Measurements from ENCODE around the gene GNAO1.

Gene GNAO1

DNA sequence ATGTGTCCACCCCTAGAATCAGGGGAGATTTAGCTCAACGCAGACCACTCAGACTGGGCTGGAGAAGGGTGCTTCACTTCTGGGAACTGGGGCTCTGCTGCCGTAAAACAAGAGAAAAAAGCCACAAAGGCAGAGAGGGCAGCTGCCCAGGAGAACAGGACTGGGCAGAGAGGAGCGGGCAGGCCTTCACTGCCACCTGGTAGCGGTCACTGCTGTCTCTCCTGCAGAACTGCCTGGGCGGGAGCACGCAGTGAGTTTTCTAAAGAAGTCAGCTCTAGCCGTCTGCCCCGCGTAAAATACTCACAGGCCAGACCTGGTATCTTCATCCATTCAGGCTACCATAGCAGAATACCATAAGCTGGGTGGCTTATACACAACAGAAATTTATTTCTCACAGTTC lies 130.3 kb downstream of the GNAO1 start:
- H3K4me3 ChIP-seq (replicated peaks; ENCODE audit: insufficient read depth, low read length): no peak overlapping the region
- no peak for DNase-seq (ENCODE audit: low read depth in 1 of 2, low spot score in 1 of 2)
- TF ChIP-seq POLR2AphosphoS5 (IDR thresholded peaks at IDR 0.05; ENCODE audit: low read depth) (no peak), GABPA (IDR thresholded peaks at IDR 0.05; ENCODE audit: low read depth) (no peak), SPI1 (IDR thresholded peaks at IDR 0.05; ENCODE audit: borderline replicate concordance, low read depth) (no peak)
- TF ChIP-seq, protein P1, sequence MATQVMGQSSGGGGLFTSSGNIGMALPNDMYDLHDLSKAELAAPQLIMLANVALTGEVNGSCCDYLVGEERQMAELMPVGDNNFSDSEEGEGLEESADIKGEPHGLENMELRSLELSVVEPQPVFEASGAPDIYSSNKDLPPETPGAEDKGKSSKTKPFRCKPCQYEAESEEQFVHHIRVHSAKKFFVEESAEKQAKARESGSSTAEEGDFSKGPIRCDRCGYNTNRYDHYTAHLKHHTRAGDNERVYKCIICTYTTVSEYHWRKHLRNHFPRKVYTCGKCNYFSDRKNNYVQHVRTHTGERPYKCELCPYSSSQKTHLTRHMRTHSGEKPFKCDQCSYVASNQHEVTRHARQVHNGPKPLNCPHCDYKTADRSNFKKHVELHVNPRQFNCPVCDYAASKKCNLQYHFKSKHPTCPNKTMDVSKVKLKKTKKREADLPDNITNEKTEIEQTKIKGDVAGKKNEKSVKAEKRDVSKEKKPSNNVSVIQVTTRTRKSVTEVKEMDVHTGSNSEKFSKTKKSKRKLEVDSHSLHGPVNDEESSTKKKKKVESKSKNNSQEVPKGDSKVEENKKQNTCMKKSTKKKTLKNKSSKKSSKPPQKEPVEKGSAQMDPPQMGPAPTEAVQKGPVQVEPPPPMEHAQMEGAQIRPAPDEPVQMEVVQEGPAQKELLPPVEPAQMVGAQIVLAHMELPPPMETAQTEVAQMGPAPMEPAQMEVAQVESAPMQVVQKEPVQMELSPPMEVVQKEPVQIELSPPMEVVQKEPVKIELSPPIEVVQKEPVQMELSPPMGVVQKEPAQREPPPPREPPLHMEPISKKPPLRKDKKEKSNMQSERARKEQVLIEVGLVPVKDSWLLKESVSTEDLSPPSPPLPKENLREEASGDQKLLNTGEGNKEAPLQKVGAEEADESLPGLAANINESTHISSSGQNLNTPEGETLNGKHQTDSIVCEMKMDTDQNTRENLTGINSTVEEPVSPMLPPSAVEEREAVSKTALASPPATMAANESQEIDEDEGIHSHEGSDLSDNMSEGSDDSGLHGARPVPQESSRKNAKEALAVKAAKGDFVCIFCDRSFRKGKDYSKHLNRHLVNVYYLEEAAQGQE (IDR thresholded peaks at IDR 0.05; ENCODE audit: insufficient replicate concordance, low read depth): no peak
- TF ChIP-seq, protein P2, sequence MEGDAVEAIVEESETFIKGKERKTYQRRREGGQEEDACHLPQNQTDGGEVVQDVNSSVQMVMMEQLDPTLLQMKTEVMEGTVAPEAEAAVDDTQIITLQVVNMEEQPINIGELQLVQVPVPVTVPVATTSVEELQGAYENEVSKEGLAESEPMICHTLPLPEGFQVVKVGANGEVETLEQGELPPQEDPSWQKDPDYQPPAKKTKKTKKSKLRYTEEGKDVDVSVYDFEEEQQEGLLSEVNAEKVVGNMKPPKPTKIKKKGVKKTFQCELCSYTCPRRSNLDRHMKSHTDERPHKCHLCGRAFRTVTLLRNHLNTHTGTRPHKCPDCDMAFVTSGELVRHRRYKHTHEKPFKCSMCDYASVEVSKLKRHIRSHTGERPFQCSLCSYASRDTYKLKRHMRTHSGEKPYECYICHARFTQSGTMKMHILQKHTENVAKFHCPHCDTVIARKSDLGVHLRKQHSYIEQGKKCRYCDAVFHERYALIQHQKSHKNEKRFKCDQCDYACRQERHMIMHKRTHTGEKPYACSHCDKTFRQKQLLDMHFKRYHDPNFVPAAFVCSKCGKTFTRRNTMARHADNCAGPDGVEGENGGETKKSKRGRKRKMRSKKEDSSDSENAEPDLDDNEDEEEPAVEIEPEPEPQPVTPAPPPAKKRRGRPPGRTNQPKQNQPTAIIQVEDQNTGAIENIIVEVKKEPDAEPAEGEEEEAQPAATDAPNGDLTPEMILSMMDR (IDR thresholded peaks at IDR 0.05; ENCODE audit: insufficient read depth, low read length): no peak
- no peaks in the 10 kb centered on the region for H3K27me3 ChIP-seq (ENCODE audit: insufficient read depth, poor library complexity, severe bottlenecking)
- no peak overlapping the region for H3K27ac ChIP-seq (replicated peaks)

DNA sequence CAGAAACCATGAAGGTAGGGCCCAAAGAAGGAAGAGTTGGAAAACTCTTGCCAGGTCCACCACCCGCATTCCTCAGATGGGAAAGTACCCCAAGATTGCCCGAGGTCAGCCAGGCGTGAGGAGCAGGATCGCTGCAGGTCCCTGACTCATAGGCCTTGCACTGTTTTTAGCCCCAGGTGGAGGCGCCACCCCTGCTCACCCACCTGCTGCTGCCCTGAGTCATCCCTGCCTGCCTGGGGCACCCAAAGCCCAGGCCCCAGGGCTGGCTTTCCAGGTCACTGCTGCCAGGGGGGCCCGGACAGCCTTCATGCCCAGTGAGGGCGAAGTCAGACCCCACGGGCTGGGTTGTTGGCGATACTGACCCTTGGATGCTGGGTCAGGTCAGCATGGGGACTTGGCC lies 133.1 kb downstream of the GNAO1 start:
- DNase-seq (ENCODE audit: low read depth in 1 of 2, low spot score in 1 of 2): no peak
- Histone ChIP-seq H3K4me3 (replicated peaks; ENCODE audit: insufficient read depth, low read length) (no peak overlapping the region), H3K27me3 (ENCODE audit: insufficient read depth, poor library complexity, severe bottlenecking) (no peaks in the 10 kb centered on the region), H3K27ac (replicated peaks) (no peak overlapping the region)
- no peak for TF ChIP-seq SPI1 (IDR thresholded peaks at IDR 0.05; ENCODE audit: borderline replicate concordance, low read depth)
- TF ChIP-seq, protein P1 (IDR thresholded peaks at IDR 0.05; ENCODE audit: insufficient replicate concordance, low read depth): no peak
- no peak for TF ChIP-seq POLR2AphosphoS5 (IDR thresholded peaks at IDR 0.05; ENCODE audit: low read depth)
- TF ChIP-seq, protein P2 (IDR thresholded peaks at IDR 0.05; ENCODE audit: insufficient read depth, low read length): no peak
- no peak for TF ChIP-seq GABPA (IDR thresholded peaks at IDR 0.05; ENCODE audit: low read depth)

DNA sequence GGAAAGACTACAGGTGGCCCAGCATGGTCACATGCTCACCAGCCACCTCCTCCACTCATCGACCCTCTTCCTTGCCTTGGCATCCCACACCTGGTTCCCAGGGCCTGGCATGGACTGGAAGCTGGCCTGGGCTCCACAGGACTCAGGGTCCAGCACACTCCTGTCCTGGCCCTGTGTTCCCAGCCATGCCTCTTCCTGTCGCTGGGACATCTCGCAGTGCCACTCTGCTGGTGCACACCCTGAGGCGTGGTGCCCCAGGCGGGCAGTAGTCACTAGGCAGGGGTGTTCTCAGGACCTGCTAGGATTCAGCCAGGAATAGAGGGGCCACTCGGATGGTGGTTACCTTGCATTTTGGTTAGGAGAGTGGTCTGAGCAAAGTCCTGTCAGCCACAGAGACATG lies 134.7 kb downstream of the GNAO1 start:
- TF ChIP-seq GABPA (IDR thresholded peaks at IDR 0.05; ENCODE audit: low read depth) (no peak), POLR2AphosphoS5 (IDR thresholded peaks at IDR 0.05; ENCODE audit: low read depth) (no peak), SPI1 (IDR thresholded peaks at IDR 0.05; ENCODE audit: borderline replicate concordance, low read depth) (no peak)
- TF ChIP-seq, protein P2 (IDR thresholded peaks at IDR 0.05; ENCODE audit: insufficient read depth, low read length): no peak
- TF ChIP-seq, protein P1 (IDR thresholded peaks at IDR 0.05; ENCODE audit: insufficient replicate concordance, low read depth): no peak
- no peak overlapping the region for H3K27ac ChIP-seq (replicated peaks)
- no peaks in the 10 kb centered on the region for H3K27me3 ChIP-seq (ENCODE audit: insufficient read depth, poor library complexity, severe bottlenecking)
- DNase-seq (ENCODE audit: low read depth in 1 of 2, low spot score in 1 of 2): no peak
- H3K4me3 ChIP-seq (replicated peaks; ENCODE audit: insufficient read depth, low read length): no peak overlapping the region
